Adrenal gland (tissue), 12 donors: ENCODE results near the gene GLCCI1. TPM values are rescaled to one million over a fixed set of nuclear protein-coding genes. Genes with fewer than 3 reads are reported as not detected.

Experiments
- DNase-seq, 7 donors: peaks; one replicate each; pipeline ENCODE4 v3.0.0-alpha.2; 2019 to 2020
- H3K27ac ChIP-seq, 5 donors: fragments of 200-600 bp; sonication (generic) in 4 of 5; 1 replicate in 3 of 5; 2 replicates in 2 of 5; pipeline versions ENCODE4 v1.5.1 to v1.8.0; 2016 to 2020; ENCODE audit warnings: mild to moderate bottlenecking in 1 of 5
- H3K27me3 ChIP-seq: fragments of 200-600 bp; 2 replicates; pipeline ENCODE4 v1.8.0; 2021
- H3K36me3 ChIP-seq, 2 donors: fragments of 200-600 bp; replicated peaks in 1 of 2; 1 replicate in 1 of 2; 2 replicates in 1 of 2; pipeline versions ENCODE4 v1.5.1 to v1.8.0; 2018 to 2022
- H3K4me1 ChIP-seq, 2 donors: fragments of 200-600 bp; replicated peaks in 1 of 2; 1 replicate in 1 of 2; 2 replicates in 1 of 2; pipeline versions ENCODE4 v1.5.1 to v1.8.0; 2018 to 2021
- H3K4me3 ChIP-seq, 4 donors: fragments of 200-600 bp; sonication (generic) in 3 of 4; one replicate each; pipeline ENCODE4 v1.5.1; 2016 to 2018
- H3K9me3 ChIP-seq, 3 donors: fragments of 200-600 bp; sonication (generic) in 1 of 3; replicated peaks in 1 of 3; 1 replicate in 2 of 3; 2 replicates in 1 of 3; pipeline versions ENCODE4 v1.5.1 to v1.8.0; 2016 to 2021
- CTCF ChIP-seq, 6 experiments: fragments of 450-650 bp in 4 of 6; fragments of 200-600 bp in 2 of 6; sonication (generic) in 1 of 6; IDR thresholded peaks; 1 replicate in 5 of 6; 2 replicates in 1 of 6; pipeline versions ENCODE4 v1.5.1 to v1.8.0; 2016 to 2021; ENCODE audit warnings: antibody characterized with exemption in 6 of 6, mild to moderate bottlenecking in 2 of 6, moderate library complexity in 1 of 6
- POLR2A ChIP-seq, 2 donors: fragments of 450-650 bp; IDR thresholded peaks; one replicate each; pipeline ENCODE4 v1.6.1; 2017; ENCODE audit warnings: antibody characterized with exemption in 2 of 2, mild to moderate bottlenecking in 2 of 2, moderate library complexity in 1 of 2
- WGBS, 4 donors: extraction: QIAGEN DNeasy Blood & Tissue Kit in 2 of 4; methylation state at CpG; one replicate each; pipeline versions ENCODE4 v1.1.5 to v1.1.7; 2013 to 2017; 5-methylcytosine and 5-hydroxymethylcytosine counted together
- intact Hi-C, 2 donors: fragments of 100-400 bp; cut with DNase I; formaldehyde crosslinking; loops; one replicate each; pipeline versions ENCODE4 v1.14.1 to v1.15.0; 2022 to 2023
- polyA plus RNA-seq, 3 donors: library from polyadenylated mRNA; stranded (reverse); fragments of 200-250 nt in 2 of 3; fragments of 350-450 nt in 1 of 3; fragmentation: Illumina TruSeq in 1 of 3; extraction: RNeasy Lipid Tissue Mini Kit (QIAGEN cat#74804) in 1 of 3; gene quantifications; one replicate each; pipeline ENCODE4 v1.2.3, GENCODE V29; 2013 to 2014
- total RNA-seq, 9 donors: library from RNA; depleted of rRNA in 4 of 9; stranded (reverse); fragments of >200 nt in 4 of 9; fragments of 120-200 nt in 1 of 9; fragmentation: NEBNext Ultra II Directional in 1 of 9; extraction: Animal tissue kit (Norgen Biotek cat#: 25700) in 1 of 9; gene quantifications; one replicate each; pipeline versions ENCODE4 v1.1.0 to v1.2.4, GENCODE V29; 2013 to 2023
- donor health status: healthy with polysubstance abuse.
- donor health status: Bipolar disorder and iron deficiency.
- donor health status: DM: yes; HTN: yes; CAD: no.
- donor health status: DM: no; HTN: no; CAD: no.
- donor health status: DM: no; HTN: no; CAD: no.
- donor health status: DM: yes; HTN: yes; CAD: no.

The GLCCI1 gene
- total and polyA plus RNA-seq, 12 donors: 2.4 to 23.6 (median 8.2) TPM

DNA sequence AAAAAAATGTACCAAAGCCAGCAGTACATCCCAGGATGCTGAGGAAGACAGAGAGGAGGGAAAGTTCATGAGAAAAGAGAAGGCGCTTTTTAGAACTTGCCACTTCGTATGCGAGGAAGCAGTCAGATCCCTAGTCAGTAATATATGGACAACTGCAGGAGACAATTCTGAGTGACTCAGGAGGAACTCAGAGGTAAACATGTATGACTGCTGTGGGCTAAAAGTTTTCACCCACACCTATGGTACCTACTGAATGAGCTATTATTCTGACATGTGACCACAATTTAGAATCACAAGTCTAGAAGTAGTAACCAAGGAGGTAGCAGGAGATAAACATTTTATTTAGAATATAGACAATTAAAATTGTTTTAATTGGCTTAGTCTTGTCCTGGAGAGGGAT is 166.8 kb downstream of the GLCCI1 start:
- no peak for DNase-seq
- intact Hi-C loops: no loop called here
- TF ChIP-seq POLR2A (IDR thresholded peaks at IDR 0.05) (no peak), CTCF (IDR thresholded peaks at IDR 0.05) (no peak)
- Histone ChIP-seq H3K27me3 (no peaks in the 10 kb centered on the region), H3K4me3 (no peak overlapping the region), H3K4me1 (no peaks in the 10 kb centered on the region), H3K9me3 (no peaks in the 10 kb centered on the region), H3K27ac (no peak overlapping the region), H3K36me3 (no peaks in the 10 kb centered on the region)
- WGBS, 4 donors: 91 to 95% (median 92%) methylated on average over 3 of the region's 3 CpGs

GRCh38 chr7:8136051-8136730 is 167.6 kb downstream of the GLCCI1 start:
- WGBS, 4 donors: 92 to 96% (median 92%) methylated on average over 12 of the region's 12 CpGs
- TF ChIP-seq CTCF (IDR thresholded peaks at IDR 0.05) (no peak), POLR2A (IDR thresholded peaks at IDR 0.05) (no peak)
- no peaks in the 10 kb centered on the region for H3K27me3 ChIP-seq
- intact Hi-C loops: no loop called here
- no peaks in the 10 kb centered on the region for H3K36me3 ChIP-seq
- no peak for DNase-seq
- H3K9me3 ChIP-seq: no peaks in the 10 kb centered on the region
- no peaks in the 10 kb centered on the region for H3K4me1 ChIP-seq
- H3K4me3 ChIP-seq: no peak overlapping the region
- H3K27ac ChIP-seq: no peak overlapping the region
